ENCODE measurements around the gene FSTL5.

- TF ChIP-seq CTCF (IDR thresholded peaks at IDR 0.05; ENCODE audit: control extremely low read depth in 1 of 3, insufficient read depth in 1 of 3, low read depth in 1 of 3, low read length in 3 of 3) (no peak), CHD2 (IDR thresholded peaks at IDR 0.05; ENCODE audit: low read length) (no peak), POLR2AphosphoS5 (IDR thresholded peaks at IDR 0.05; ENCODE audit: low read depth, low read length) (no peak), BACH1 (IDR thresholded peaks at IDR 0.05; ENCODE audit: low read length) (no peak), TAF7 (optimal IDR thresholded peaks at IDR 0.05; ENCODE audit: borderline replicate concordance, low read depth, low read length) (no peak), POLR2A (IDR thresholded peaks at IDR 0.05; ENCODE audit: control extremely low read depth in 1 of 2, low read depth in 2 of 2, low read length in 2 of 2) (no peak), SIN3A (conservative IDR thresholded peaks at IDR 0.05 in 1 of 2, IDR thresholded peaks at IDR 0.05 in 1 of 2; ENCODE audit: low read depth in 1 of 2, low read length in 2 of 2) (no peak)
These were observed 820.8 kb downstream of the FSTL5 start for GRCh38 chr4:161342881-161343568.

Measured in H1 (cell line).